HFF-Myc (cell line): ENCODE data around the gene SQSTM1.

Experiments used
- DNase-seq: peaks from one replicate; pipeline ENCODE4 v3.0.0-alpha.2; 2011; ENCODE audit warnings: low read depth; ENCODE audit errors: extremely low read depth
- H3K4me3 ChIP-seq: replicated peaks from 2 replicates; pipeline ENCODE4 v1.5.1; 2011; ENCODE audit warnings: low read depth, mild to moderate bottlenecking, control low read depth, low read length
- TF ChIP-seq, protein P1 (sequence below): IDR thresholded peaks from 2 replicates; pipeline ENCODE4 v1.5.1; 2012; ENCODE audit warnings: mild to moderate bottlenecking, low read depth, low read length, control low read depth; ENCODE audit errors: missing control alignments

Gene SQSTM1

DNA sequence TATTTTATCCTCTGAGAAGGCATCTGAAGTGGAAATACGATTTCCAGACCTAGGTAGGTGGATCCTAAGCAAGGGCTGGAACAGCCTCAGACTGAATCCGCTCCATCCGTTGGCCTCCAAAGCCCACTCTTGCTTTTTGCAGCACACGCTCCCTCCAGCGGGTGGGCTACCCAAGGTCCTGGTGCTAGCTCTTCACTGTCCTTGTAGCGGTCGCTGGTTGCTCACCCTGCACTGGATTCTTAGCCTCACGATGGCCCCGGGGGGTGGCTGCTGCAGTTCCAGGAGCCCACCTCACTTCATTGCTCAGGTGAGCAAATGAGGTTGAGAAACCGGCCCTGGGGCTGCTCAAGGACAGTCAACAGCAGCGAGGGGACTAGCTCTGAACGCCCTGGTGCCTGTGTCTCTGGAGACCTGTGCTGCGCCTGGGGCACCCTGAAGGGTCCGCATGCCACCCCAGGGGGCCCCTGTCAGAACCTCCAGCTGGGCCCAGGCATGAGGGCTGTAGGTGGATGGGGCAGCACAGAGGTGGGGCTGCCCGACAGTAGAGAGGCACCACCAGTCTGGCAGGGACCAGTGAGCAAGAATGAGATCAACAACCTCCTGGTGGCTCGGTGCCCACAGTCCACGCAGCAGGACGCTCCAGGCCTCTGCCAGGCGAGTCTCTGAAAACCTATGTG, 18.4 kb upstream of the SQSTM1 start:
- TF ChIP-seq, protein P1, sequence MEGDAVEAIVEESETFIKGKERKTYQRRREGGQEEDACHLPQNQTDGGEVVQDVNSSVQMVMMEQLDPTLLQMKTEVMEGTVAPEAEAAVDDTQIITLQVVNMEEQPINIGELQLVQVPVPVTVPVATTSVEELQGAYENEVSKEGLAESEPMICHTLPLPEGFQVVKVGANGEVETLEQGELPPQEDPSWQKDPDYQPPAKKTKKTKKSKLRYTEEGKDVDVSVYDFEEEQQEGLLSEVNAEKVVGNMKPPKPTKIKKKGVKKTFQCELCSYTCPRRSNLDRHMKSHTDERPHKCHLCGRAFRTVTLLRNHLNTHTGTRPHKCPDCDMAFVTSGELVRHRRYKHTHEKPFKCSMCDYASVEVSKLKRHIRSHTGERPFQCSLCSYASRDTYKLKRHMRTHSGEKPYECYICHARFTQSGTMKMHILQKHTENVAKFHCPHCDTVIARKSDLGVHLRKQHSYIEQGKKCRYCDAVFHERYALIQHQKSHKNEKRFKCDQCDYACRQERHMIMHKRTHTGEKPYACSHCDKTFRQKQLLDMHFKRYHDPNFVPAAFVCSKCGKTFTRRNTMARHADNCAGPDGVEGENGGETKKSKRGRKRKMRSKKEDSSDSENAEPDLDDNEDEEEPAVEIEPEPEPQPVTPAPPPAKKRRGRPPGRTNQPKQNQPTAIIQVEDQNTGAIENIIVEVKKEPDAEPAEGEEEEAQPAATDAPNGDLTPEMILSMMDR = no peak
- DNase-seq = no peak
- no peak overlapping the region for H3K4me3 ChIP-seq

DNA sequence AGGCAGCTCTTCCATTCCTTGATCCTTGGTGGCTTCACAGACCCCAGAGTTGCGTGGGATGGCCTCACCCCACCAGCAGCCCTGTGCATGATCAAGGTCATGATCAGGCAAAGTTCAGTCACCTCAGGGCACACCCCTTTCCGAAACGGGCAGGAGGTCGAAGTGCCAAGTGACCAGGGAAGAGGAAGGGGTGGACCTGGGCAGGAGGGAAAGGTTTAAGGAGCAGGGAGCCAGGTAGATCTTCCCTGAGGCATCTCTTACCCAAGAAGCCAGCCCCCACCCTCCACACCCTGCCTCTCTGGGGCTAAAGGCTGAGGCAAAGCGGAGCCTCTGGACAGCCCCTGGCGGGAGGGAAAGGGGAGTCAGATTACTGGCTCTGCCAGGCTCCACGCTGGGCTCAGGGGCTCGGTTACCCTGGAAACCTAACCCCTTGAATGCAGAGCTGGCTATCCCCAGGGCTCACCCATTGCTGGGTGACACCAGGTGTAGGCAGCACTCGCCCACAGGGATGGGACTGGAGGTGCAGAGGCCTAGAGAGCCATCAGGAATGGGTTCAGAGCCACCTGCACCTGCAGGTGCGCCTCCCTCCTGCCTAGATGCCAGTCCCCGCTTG, 17.6 kb upstream of the SQSTM1 start:
- no peak overlapping the region for H3K4me3 ChIP-seq
- TF ChIP-seq, protein P1 = no peak
- no peak for DNase-seq

DNA sequence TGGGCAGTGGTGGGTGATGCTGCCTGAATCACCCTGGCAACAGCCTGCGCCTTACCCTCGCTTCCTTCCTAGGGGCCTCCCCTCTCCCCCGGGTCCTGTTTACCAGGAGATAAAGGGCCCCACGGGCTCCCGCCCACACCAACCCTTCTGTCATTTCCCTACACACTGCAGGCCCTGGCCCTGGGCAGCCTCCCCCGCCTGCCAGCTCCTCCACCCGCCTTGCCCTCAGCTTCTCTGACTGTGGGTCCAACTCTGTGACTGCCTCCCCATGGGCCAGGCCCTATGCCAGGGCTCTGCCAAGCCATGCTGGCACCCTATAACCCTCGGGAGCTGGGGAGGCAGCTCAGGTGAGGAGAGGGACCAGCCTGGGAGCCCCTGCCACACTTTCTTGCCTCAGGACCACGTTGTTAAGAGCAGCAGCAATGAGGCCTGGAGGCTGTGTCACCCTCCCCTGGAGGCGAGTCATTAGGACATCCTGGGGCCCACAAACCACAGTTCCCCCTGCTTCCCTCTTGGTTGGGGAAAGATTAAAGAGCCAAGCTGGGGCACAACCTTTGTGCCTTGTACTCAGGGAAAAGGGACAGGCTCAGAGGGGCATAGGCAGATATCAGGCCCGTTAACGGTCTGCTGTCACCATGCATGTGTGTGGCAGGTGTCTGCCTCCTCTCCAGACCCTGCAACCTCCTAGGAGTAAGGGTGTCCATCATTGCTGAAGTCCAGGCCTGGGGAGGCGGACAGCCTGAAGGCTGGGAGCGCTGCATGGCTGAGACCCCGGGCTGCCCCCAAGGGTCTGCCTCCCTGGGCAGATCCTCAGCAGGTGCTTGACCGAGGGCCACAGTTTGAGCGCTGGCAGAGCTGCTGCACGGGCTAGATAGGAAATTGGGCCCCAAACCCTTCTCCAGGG, 16.8 kb upstream of the SQSTM1 start:
- DNase-seq = no peak
- H3K4me3 ChIP-seq = peak overlapping the region; percentile 76

DNA sequence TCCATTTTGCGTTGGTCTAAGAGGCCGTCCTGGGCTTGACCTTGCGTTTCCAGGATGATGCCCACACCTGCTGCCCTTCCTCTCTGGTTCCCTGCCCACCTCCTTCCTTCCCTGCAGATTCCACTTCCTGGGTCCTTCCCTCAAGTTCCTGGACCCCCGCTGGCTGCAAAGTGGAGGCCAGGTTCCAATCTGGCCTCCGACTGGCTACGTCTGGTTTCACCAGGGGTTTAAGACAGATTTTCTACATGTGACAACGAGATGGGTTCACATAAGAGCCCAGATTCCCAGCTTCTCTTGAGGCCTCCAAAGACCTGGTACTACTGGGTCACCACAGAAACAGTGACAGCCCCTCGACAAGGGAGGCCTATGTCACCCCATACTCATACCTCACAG, 16.2 kb upstream of the SQSTM1 start:
- H3K4me3 ChIP-seq = peak overlapping the region; percentile 76
- DNase-seq = no peak
- TF ChIP-seq, protein P1 = no peak

More for the DNA sequence above, 16.8 kb upstream of the SQSTM1 start:
- TF ChIP-seq, protein P1 = no peak

DNA sequence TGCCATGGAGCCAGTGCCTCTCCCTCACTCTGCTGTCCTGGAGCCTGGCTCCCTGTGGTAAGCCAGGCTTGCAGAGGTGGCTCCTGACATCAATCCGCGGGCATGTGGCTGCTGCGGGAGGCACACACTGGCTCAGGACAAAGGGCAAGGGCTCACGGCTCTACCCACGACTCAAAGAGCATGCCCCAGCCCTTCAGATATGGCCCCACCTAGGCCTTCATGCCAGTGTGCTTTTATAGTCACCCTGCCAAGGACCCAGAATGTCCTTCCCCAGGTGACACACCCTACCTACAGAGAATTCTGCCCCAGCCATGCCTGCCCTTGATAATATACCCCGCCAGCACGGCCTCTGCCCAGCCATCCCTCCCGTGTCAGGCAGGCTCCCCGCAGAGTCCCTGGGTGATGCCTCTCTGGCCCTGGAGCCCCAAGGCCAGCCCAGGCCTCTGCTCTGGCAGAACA, 15.6 kb upstream of the SQSTM1 start:
- TF ChIP-seq, protein P1 = no peak
- DNase-seq = no peak
- peak overlapping the region; percentile 76 for H3K4me3 ChIP-seq

DNA sequence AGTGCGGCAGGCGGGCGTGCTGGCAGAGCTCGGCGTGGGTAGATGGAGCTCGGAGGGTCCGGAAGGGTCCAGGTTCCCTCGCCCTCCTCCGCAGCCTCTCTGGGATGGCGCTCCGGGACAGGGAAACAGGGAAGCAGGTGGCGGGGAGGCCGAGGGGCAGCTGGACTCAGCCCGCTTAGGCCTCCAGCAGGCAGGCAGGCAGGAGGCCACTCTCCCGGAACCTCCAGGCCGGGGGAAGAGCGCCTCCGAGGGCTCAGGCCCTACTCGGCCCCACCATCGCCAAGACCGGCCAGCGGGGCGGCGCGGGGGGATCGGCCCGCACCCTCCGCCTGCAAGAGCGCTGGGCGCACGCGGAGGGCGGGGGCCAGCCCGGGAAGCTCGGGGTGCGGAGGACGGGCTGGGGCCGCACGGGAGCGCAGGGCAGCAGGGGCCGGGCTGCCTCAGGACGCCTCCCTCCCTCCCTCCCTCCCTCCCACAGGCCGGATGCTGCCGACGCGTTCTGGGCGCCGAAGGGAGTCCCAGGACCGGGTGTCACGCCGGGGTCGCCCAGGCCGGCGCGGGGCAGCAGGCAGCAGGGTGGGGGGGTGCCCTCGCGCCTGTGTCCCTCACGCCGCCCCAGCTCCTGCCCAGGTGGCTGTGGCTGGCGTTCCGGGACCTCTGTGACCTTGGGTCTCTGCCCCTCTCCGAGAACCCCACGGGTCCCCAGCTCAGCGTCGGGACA, 15.0 kb upstream of the SQSTM1 start:
- TF ChIP-seq, protein P1 = no peak
- no peak for DNase-seq
- H3K4me3 ChIP-seq = peak overlapping the region; percentile 76
